ENCODE data around the gene SMC3.
"Not testable (repeated sequence)": the region's sequence is repeated elsewhere in the genome, so short reads cannot be mapped to it uniquely, and the experiment has no call there.

The SMC3 gene

GRCh38 chr10:110567201-110568054 is at the start of gene SMC3:
Gene SMC3 (plus strand): TSS chr10:110567695. CDS start chr10:110567817, 122 bp downstream.
- peak; percentile 90 for DNase-seq

GRCh38 chr10:110522365-110522988 is 45.0 kb upstream of the SMC3 start:
- no peak for DNase-seq

- DNase-seq: no peak
Measured at GRCh38 chr10:110523736-110524135, 43.8 kb upstream of the SMC3 start.

GRCh38 chr10:110524179-110524858 is 43.2 kb upstream of the SMC3 start:
- DNase-seq: no peak

- DNase-seq: no peak
Measured at GRCh38 chr10:110524859-110525232, 42.6 kb upstream of the SMC3 start.

- no peak for DNase-seq
Measured at GRCh38 chr10:110525349-110526260, 41.9 kb upstream of the SMC3 start.

GRCh38 chr10:110527731-110528171 is 39.7 kb upstream of the SMC3 start:
- no peak for DNase-seq

GRCh38 chr10:110528224-110528996 is 39.1 kb upstream of the SMC3 start:
- DNase-seq: no peak

- DNase-seq: peak; percentile 27
Measured at GRCh38 chr10:110528997-110529524, 38.4 kb upstream of the SMC3 start.

- peak; percentile 28 for DNase-seq
Measured at GRCh38 chr10:110529596-110530011, 37.9 kb upstream of the SMC3 start.

- peak; percentile 9 for DNase-seq
Measured at GRCh38 chr10:110530131-110530831, 37.2 kb upstream of the SMC3 start.

- no peak for DNase-seq
Measured at GRCh38 chr10:110531687-110532086, 35.8 kb upstream of the SMC3 start.

- DNase-seq: not testable (repeated sequence)
Measured at GRCh38 chr10:110532628-110533027, 34.9 kb upstream of the SMC3 start.

GRCh38 chr10:110533149-110533548 is 34.3 kb upstream of the SMC3 start:
- DNase-seq: no peak

- DNase-seq: no peak
Measured at GRCh38 chr10:110534571-110534970, 32.9 kb upstream of the SMC3 start.

- peak; percentile 81 for DNase-seq
Measured at GRCh38 chr10:110535958-110536891, 31.3 kb upstream of the SMC3 start.

- no peak for DNase-seq
Measured at GRCh38 chr10:110539091-110539490, 28.4 kb upstream of the SMC3 start.

- DNase-seq: no peak
Measured at GRCh38 chr10:110540031-110540430, 27.5 kb upstream of the SMC3 start.

GRCh38 chr10:110544958-110545537 is 22.4 kb upstream of the SMC3 start:
- no peak for DNase-seq

Measured in stimulated activated naive CD4-positive, alpha-beta T cell treated with Interleukin-2 at 50 U/mL for 16 hours (primary cell).